Measurements from ENCODE around the gene CHEK2.
"Not testable (repeated sequence)": the region's sequence is repeated elsewhere in the genome, so short reads cannot be mapped to it uniquely, and the experiment has no call there.

The CHEK2 gene

DNA sequence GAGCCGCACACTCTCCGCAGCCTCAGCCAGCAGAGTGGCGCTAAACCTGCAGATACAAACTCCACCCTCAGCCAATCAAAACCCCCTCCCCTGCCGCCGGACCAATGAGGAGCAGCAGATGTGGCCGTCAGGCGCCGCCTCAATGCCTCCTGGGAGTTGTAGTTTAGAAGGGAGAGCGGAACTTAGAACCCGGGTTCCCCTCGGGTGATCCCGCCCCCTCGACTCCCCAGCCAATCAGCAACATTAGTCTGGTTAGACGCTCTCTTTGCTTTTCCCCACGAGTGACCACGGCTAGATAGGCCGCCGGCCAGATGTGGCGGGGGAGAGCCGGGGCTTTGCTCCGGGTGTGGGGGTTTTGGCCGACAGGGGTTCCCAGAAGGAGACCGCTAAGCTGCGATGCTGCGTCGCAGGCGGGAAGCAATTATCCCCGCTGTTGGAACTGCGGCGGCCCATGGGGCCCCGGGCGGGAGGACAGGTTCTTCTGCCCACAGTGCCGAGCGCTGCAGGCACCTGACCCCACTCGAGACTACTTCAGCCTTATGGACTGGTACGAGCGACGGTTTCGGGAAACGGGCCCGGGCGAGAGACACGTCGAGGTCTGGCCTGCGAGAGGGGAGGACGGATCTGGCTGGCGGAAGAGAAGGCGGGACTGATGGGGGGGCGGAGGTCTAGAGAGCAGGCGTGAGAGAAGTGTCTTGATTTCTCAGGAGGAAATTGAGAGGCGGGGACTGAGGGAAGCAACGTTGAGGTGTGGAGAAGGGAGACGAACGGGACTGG is at the start of gene CHEK2, which contains the start of gene HSCB:
Gene CHEK2, minus strand, starts transcription at position 36 of the 777 bp plus-strand sequence. CDS start 7,099 bp downstream, outside the sequence.
Gene HSCB, plus strand, starts transcription at position 255 of the 777 bp plus-strand sequence. Its CDS starts 57 bp downstream, at position 312.
- peak; percentile 97 for DNase-seq

DNA sequence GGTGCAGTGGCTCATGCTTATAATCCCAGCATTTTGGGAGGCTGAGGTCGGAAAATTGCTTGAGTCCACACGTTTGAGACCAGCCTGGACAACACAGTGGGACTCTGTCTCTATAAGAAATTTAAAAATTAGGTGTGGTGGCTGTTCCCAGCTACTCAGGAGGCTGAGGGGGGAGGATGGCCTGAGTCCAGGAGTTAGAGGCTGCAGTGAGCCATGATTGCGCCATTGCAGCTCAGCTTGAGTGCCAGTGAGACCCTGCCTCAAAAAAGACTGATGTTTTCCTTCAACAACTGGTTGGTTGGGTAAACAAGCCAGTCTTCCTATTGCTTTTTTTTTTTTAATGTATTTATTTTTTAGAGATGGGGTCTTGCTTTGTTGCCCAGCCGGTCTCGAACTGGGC is 49.5 kb upstream of the CHEK2 start:
- DNase-seq, result no peak

DNA sequence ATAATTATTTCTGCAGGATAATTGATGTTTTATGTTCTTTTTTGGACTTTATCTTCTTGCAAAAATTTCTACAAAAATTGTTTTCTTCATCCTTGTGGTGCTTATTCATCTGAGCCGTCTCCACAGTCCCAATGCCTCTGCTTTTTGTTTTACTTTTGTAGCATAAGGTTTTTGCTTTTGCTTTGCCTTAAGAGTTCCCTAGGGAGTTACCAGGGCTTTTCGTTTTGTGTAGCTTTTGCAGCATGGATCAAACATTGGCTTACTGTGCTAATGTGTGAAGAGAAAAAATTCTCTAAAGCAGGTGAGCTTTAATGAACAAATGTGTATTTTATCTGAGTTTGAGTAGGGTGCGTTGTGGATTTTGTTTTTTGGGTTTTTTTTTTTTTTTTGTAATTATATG is 47.0 kb upstream of the CHEK2 start:
- no peak for DNase-seq

DNA sequence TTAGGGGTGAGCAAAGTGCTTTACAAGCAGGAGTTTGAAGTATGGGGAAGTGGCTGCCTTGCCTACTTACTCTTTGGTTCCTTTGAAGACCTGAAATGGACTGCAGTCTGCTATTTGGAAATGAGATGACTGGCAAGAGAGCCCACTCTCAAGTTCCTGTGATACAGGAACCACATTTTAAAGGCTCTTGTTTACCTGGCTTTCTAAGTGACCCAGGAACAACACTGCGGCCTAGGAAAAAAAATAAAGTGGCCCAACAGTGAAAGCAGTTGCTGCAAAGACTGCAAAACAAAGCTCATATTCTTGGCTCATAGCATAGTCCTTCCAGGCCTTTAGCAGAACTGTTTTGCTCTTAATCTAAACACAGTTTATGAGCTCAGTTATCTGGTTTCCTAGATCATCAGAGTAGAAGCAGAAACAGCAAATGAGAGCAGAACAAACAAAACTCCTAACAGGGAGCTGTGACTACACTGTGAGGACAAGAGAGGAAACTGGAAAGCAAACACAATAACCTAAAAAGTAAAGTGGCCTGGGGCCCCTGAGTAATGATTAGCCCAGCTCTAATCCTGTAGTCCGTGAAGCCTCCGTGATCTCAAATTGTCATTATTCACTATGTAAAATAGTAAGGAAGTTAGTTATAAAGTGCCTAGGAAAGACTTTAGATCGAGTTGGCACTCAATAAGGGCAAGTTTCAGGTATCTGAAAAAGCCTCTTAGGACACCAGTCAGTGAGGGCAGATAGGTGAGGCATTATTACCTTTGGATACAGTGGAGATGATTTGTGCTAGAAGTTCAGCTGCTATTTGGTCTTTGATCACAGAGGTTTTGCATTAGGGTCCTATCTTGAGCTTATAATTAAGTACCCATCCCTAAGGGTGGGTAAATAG is 42.4 kb upstream of the CHEK2 start:
- peak; percentile 16 for DNase-seq

DNA sequence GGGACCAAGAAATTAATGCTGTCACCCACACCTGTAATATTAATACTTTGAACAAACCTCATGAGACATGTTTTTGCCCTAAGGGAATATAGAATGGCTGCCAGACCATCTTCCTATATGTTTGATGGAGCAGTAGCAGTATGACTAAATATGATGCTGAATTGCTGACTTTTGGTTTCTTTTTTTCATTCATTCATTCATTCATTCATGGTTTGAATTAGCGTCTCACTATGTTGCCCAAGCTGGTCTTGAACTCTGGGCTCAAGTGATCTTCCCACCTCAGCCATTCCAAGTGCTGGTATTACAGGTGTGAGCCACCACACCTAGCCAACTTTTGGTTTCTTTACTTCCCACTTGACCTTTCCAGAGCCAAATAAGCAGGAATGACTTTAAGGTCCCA is 38.7 kb upstream of the CHEK2 start:
- no peak for DNase-seq

DNA sequence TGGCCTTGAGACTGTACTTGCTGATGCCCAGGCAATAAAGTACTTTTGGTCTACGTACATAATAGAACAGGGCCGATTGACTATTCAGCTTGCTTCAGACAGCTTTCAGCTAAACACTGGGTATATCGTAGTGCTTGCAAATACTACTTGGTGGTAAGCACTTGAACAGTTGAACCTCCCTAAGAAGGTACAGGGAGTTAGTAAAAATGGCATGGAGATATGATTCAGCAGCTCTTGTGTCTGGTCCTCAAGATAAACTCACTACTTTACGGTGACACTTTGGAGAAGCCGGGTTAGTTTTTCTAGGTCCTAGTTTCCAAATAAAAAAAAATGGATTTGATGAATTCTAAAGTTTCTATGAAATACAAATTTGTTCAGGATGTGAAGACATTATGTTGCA is 38.2 kb upstream of the CHEK2 start:
- no peak for DNase-seq

DNA sequence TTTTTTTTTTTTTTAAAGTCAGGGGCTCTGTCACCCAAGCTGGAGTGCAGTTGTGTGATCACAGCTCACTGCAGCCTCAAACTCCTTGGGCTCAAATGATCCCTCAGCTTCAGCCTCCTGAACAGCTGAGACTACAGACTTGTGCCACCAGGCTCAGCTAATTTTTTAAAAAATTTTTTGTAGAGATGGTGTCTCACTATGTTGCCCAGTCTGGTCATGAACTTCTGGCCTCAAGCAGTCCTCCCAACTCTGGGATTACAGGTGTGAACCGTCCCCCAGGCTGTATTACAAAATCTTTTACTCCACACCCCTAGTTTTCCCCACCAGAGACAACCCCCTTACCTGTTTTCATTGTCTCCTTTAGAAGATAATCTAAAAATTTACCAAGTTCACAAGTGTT is 32.8 kb upstream of the CHEK2 start:
- no peak for DNase-seq

DNA sequence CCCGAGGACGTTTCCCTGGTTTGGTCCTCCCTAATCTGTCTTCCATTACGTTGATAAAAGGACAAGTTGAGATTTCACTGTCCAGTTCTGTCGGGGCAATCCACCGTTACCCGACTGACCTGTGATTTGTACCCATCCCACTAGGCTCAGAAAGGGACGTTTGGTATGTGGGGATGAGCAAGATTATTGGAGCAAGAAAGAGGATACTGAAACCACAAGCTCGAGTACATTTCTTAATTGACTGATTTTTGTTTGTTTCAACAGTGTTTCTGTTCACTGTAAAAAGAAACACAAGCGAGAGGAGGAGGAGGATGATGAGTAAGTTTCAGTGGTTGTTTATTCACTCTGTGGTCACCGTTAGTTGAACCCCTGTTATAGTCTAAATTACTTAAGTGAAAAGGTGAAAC is 31.8 kb upstream of the CHEK2 start:
- no peak for DNase-seq

DNA sequence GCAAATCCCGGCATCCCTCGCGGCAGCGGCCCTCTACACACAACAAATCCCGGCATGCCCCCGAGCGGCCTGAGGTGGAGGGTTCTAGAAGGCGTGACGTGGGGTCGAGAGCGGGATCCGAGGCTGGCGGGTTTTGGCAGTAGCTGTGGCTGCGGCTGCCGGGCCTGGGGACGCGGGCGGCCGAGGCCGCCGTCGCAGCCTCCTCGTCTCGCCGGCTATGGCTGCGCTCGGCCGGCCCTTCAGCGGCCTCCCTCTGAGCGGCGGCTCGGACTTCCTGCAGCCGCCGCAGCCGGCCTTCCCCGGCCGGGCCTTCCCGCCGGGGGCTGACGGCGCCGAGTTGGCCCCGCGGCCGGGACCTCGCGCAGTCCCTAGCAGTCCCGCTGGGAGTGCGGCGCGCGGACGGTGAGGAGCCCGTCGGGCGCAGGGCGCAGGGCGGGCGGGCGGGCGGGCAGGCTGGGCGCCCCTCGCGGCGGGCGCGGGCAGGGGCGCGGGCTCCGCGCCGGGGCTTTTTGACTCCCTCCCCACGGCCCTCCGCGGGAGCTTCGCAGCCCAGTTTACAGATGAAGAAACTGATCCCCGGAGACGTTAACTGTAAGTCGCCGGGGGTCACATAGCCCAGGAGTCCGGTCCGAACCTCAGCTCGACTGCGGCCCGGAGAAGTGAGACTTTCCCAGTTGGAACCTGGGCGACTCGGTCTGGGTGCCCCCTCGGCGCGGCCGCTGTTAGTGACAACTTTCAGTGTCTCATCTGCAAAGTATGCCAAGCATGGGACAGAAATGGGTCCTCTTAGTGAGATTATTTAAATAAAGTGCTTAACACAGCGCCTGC is 31.2 kb upstream of the CHEK2 start, which contains the start of gene CCDC117:
Gene CCDC117, plus strand, starts transcription at position 63 of the 828 bp plus-strand sequence. Its CDS starts 155 bp downstream, at position 218.
- DNase-seq, result peak; percentile 93

DNA sequence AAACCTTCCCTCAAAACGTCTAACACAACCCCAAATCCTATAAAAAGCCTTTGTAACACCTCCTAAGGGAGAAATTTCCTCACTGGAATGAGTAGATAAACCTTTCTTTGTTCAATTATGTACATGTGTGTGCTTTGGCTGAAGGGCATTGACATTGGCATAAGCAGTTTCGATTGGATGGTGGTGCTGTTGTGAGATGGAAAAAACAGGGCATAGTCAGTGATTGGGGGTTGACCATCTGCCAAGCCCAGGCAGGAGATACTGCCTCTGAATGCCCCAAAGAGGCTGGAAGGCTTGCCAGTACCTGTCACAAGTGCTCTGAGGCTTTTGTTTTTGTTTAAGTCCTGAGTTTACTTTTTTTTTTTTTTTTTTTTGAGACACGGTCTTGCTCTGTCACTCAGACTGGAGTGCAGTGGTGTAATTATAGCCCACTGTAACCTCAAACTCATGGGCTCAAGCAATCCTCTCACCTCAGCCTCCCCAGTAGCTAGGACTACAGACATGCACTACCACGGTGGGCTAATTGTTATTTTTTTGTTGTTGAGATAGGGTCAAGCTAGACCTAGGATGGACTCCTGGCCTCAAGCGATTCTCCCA is 29.7 kb upstream of the CHEK2 start:
- no peak for DNase-seq

DNA sequence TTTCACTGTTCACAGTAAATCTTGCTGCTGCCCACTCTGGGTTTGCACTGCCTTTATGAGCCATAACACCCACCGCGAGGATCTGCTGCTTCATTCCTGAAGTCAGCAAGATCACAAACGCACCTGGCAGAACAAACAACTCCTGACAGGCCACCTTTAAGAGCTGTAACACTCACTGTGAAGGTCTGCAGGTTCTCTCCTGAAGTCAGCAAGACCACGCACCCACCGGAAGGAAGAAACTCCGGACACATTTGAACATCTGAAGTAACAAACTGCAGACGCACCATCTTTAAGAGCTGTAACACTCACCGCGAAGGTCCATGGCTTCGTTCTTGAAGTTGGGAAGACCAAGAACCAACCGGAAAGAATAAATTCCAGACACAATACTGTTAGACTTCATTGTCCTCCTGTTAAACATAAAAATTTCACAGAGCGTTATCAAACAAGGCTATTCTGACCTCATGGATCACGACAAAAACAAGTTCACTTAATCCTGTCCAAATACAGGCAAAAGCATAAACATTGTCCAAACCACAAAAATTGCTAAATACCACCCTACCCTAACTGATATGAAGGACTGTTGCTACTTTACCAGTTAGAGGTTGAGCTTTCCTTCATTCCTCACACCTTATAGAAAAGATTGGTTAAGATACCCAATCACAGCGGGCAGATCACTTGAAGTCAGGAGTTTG is 27.9 kb upstream of the CHEK2 start:
- no peak for DNase-seq

DNA sequence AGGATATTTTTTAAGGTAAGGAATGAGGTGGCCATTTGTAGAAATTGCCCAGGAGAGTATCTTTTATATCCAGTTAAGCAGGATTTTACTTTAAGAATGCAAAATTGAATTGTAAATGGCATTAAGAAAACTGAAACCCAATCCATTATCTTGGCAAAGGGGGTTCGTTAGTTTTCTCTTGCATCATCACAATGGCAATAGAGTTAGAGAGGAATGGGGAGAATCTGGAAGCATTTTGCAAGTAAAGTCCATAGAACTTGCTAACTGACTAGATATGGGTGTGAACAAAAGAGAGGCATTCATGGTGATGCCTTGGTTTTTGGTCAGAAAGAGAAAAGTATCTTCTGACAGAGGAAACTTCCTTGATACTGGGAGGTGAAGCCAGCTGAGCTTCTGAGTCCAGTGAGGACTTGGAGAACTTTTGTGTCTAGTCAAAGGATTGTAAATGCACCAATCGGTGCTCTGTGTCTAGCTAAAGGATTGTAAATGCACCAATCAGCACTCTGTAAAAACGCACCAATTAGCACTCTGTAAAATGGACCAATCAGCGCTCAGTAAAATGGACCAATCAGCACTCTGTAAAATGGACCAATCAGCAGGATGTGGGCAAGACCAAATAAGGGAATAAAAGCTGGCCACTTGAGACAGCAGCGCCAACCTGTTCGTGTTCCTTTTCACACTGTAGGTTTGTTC is 27.2 kb upstream of the CHEK2 start:
- DNase-seq, result no peak

DNA sequence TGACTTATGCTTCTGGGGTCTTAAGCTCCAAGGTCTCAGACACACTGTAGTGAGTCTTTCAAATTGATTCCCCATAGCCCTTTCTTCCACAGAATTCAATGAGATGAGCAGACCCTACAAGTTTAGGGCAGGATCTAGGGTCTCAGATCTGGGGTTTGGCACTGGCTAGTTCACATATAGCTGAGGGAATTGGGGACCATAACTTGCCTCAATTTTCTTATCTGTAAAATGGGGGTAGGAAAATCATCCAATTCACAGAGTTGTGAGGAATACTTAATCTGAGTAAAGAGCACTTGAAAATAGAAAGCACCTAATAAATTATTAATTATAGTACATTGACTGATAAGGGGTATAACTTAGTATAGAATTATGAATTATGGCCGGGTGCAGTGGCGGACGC is 25.0 kb upstream of the CHEK2 start:
- no peak for DNase-seq

DNA sequence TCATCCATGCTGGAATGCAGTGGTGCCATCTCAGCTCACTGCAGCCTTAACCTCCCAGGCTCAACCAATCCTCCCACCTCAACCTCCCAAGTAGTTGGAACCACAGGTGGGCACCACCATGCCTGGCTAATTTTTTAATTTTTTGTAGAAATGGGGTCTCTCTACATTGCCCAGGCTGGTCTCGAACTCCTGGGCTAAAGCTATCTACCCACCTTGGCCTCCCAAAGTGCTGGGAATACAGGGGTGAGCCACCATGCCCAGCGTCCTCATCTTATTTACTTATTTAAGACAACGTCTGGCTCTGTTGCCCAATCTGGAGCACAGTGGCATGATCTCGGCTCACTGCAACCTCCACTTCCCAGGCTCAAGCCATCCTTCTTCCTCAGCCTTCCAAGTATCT is 20.4 kb upstream of the CHEK2 start:
- DNase-seq, result not testable (repeated sequence)

DNA sequence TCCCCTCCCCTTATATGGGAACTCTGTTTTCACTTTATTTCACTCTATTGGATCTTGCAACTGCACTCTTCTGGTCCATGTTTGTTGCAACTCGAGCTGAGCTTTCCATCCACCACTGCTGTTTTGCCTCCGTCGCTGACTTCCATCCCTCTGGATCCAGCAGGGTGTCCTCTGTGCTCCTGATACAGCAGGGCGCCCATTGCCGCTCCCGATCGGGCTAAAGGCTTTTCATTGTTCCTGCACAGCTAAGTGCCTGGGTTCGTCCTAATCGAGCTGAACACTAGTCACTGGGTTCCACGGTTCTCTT is 19.8 kb upstream of the CHEK2 start:
- peak; percentile 26 for DNase-seq

DNA sequence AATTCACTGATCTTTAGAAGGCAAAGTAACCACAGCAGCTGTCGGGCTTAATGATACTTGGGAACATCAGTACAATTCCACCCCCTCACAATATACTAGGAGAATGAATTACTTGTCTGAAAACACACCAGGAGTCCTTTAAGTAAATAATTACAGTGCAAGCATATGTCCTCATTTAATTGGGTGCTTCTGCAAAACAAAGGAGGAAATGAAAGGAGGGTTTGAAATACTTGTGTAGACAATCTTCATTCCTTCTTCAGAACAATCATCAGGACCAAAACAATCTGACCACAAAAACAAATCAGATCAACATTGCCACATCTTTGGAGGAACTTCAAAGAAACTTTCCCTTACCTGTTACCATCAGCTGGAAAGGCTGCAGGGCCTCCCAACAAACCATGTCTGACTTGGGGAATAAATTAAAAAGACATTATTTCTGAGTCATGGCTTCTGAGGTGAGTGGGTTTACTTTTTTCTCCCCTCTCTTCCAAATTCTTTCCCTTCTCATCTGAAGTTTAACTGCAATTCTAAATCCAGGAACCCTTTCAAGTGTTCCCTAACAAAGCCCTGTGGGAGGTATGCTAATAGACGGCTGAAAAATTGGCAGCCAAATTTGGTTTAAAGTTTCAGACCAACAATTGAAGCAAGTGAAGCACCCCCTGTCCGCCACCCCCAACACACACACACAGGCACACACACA is 18.4 kb upstream of the CHEK2 start:
- DNase-seq, result peak; percentile 80

DNA sequence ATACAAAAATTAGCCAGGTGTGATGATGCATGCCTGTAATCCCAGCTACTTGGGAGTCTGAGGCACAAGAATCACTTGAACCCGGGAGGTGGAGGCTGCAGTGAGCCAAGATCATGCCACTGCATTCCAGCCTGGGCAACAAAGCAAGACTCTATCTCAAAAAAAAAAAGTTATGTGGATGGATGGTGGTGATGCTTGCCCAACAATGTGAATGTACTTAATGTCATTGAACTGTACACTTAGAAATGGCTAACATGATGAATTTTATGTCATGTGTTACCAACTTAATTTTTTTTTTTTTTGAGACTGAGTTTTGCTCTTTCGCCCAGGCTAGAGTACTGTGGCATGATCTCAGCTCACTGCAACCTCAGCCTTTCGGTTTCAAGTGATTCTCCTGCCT is 12.9 kb upstream of the CHEK2 start:
- DNase-seq, result not testable (repeated sequence)

DNA sequence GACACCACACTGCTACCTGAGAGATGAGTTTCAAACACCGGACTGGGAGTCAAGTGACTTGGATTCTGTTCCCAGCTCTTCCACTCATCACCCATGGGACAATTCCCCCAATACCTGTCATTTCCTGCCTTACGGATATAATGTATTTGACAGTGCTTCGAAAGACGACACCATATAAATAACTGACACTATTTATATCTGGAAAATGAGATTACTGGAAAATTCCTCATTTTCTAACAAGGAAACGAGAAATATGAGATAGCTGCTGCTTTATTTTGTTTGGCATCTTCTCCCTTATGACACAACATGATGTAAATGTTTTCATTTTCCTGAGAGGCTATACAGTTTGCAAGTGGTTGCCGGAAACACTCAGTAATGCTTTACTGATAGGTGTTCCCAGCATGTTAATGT is 8.9 kb upstream of the CHEK2 start:
- no peak for DNase-seq

DNA sequence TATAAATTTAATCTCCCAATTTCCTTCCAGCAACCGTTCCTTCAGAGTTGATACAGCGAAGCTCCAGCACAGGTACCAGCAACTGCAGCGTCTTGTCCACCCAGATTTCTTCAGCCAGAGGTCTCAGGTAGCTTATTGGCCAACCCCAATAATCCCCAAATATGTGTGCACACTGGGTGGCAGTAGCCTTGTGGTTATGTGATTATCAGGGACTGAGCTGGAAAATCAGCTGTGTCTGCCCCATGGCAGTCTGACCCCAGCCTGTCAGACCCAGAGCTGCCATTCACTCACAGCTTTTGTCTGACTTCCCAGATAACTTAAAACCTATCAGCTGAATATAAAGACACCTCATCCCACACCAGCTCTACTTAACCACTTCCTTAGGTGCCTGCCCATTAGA is 2.2 kb upstream of the CHEK2 start:
- no peak for DNase-seq

DNA sequence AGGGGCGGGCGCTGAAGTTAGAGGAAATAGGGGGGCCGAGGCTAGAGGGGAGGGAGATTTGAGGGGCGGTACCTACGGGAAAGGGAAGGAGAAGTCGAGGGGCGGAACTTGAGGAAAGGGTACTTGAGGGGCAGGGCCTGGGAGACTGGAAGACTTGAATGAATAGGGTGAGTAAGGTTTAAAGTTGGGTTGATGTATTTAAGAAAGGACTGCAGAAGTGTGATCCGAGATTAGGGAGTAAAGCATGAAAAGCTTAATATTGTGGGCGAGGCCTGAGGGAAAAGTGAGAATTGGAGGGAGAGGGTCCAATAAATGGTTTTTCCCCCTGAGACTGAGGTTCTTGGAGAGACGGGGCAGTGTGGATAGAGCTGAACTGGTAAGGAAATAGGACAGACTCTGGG is 942 bp upstream of the CHEK2 start:
- no peak for DNase-seq
